GOT3 (cell line): ENCODE measurements around the gene CDH1.

Experiments used
- DNase-seq: peaks from one replicate; lab custom pipeline; 2025; ENCODE audit warnings: mixed read lengths; lab: John Stamatoyannopoulos, UW

The CDH1 gene

GRCh38 chr16:68857479-68857878, 120.4 kb downstream of the CDH1 start:
- DNase-seq: no peak

DNA sequence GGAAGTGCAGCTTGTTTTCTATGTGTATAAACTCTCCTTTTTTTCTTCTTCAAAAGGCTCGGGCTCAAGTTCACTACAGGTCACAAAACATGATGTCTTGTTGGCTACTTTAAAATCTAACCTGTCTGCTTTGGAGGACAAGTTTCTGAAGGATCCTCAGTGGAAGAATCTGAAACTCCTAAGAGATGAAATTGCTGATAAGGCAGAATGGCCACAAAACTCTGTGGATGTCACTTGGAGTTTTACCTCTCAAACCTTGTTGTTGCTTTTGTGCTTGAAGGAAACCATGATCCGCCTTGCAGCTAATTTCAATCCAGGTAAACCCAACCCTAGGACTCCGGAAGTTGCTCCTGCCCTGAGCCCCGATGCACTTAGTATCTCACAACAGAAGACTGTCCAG, 122.7 kb downstream of the CDH1 start:
- DNase-seq: no peak

- no peak for DNase-seq
Observed at GRCh38 chr16:68860978-68861892, 124.1 kb downstream of the CDH1 start.

DNA sequence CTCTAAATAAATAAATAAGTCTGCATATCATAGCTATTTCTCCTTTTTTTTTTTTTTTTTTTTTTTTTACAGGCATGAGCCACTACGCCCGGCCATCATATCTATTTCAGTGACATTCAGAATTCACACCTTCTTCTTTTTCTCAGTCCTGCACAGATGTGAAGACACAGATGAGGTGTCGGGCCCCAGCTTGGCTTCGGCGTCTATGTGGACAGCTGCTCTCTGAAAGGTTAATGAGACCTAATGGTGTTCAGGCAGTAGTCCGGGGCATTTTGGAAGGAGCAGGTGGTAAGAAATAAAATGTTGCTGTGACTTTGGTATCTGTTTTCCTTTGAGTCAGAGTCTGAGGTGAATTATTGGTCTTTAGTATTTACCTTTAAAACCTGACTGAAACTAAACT, 129.8 kb downstream of the CDH1 start:
- DNase-seq: no peak

GRCh38 chr16:68869492-68870088, 132.5 kb downstream of the CDH1 start:
- no peak for DNase-seq

DNA sequence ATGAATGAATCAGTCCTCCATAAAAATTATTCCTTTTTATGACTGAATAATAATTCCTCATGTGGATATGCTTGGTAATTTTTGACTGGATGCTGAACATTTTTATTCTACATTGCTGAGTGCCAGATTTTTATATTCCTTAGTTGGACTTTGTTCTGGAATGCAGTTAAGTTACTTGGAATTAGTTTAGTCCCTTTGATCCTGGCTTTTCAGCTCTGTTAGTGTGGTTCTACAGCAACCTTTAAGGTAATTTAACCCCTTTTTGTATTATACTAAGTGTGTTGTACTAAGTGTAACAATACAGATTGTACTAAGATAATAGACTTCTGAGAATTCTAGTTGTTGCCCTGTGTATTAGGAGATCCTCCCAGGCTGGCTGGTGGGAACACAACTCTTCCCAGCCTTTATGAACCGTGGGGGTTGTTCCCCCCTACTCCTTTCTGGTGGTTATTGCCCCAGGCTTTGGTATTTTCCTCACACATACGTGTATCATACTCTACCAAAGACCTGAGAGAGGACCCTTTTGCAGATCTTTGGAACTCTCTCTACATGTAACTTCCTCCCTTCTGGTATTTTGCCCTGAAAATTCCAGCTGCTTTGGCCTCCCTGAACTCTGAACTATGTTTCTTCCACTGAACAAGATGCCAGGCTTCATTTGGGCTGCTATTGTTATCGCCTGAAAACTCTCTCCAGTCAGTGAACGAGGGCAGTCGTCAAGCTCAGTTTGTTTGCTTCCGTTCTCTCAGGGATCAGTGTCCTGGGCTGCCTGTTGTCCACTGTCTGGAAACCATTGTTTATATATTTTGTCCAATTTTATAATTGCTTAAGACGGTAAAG, 136.8 kb downstream of the CDH1 start:
- DNase-seq: no peak

DNA sequence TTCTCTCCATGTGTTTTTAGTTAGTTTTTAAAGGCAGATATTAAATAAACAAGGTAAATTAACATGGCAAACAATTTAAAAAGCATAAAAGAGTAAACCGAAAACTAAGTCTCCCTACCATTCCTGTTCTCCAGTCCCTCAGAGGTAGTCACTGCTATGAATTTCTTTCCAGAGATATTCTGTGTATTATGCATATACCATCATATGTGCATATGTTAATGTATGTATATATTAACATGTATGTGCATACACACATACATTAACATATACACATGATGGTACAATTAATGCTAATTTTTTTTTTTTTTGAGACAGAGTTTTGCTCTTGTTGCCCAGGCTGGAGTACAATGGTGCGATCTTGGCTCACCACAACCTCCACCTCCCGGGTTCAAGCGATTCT, 138.8 kb downstream of the CDH1 start:
- no peak for DNase-seq

DNA sequence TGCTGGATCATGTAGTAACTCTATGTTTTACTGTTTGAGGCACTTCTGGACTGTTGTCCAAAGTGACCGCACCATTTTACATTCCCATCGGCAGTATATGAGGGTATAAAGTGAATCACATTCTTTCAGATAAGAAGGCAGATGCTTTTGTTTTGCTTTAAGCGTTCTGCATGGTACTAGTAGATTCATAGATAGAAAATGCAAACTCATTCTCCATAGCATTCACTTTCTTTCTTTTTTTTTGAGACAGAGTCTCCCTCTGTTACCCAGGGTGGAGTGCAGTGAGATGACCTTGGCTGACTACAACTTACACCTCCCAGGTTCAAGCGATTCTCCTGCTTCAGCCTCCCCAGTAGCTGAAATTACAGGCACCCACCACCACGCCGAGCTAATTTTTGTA, 146.6 kb downstream of the CDH1 start:
- DNase-seq: no peak

GRCh38 chr16:68884401-68884800, 147.3 kb downstream of the CDH1 start:
- no peak for DNase-seq
